NOMO-1 treated with DMSO at 0.1 percent for 48 hours (cell line): ENCODE data around the gene GLP1R.

Experiments
- DNase-seq: peaks from one replicate; lab custom pipeline; 2025; ENCODE audit not compliant: unreplicated experiment; lab: John Stamatoyannopoulos, UW

GLP1R gene

GRCh38 chr6:39048481-39049399 is at the start of gene GLP1R:
Gene GLP1R (plus strand): TSS chr6:39048781. CDS start chr6:39048841, 60 bp downstream.
- DNase-seq: no peak

GRCh38 chr6:39003072-39003471 is 45.5 kb upstream of the GLP1R start:
- DNase-seq: no peak

- no peak for DNase-seq
These were observed 45.1 kb upstream of the GLP1R start for GRCh38 chr6:39003492-39003891.

- DNase-seq: no peak
These were observed 43.8 kb upstream of the GLP1R start for GRCh38 chr6:39004801-39005200.

- DNase-seq: no peak
These were observed 42.8 kb upstream of the GLP1R start for GRCh38 chr6:39005774-39006173.

GRCh38 chr6:39007575-39007974 is 41.0 kb upstream of the GLP1R start:
- no peak for DNase-seq

GRCh38 chr6:39008737-39009136 is 39.8 kb upstream of the GLP1R start:
- DNase-seq: no peak

- DNase-seq: no peak
These were observed 39.1 kb upstream of the GLP1R start for GRCh38 chr6:39009476-39009875.

GRCh38 chr6:39016839-39017546 is 31.6 kb upstream of the GLP1R start:
- DNase-seq: no peak

- DNase-seq: no peak
These were observed 31.1 kb upstream of the GLP1R start for GRCh38 chr6:39017547-39017880.

GRCh38 chr6:39018103-39018502 is 30.5 kb upstream of the GLP1R start:
- DNase-seq: no peak

- no peak for DNase-seq
These were observed 28.4 kb upstream of the GLP1R start for GRCh38 chr6:39020136-39020535.

GRCh38 chr6:39021041-39021440 is 27.5 kb upstream of the GLP1R start:
- no peak for DNase-seq

- no peak for DNase-seq
These were observed 26.8 kb upstream of the GLP1R start for GRCh38 chr6:39021779-39022178.

- no peak for DNase-seq
These were observed 22.4 kb upstream of the GLP1R start for GRCh38 chr6:39026175-39026574.

GRCh38 chr6:39029156-39030011 is 19.2 kb upstream of the GLP1R start:
- DNase-seq: peak; percentile 7

GRCh38 chr6:39035681-39036080 is 12.9 kb upstream of the GLP1R start:
- no peak for DNase-seq

GRCh38 chr6:39037082-39037508 is 11.5 kb upstream of the GLP1R start:
- no peak for DNase-seq

GRCh38 chr6:39037707-39038106 is 10.9 kb upstream of the GLP1R start:
- no peak for DNase-seq

- DNase-seq: no peak
These were observed 8.4 kb upstream of the GLP1R start for GRCh38 chr6:39040080-39040673.

GRCh38 chr6:39041072-39041471 is 7.5 kb upstream of the GLP1R start:
- no peak for DNase-seq
